Cerebellar cortex (tissue), 1 donor: ENCODE results near the gene LRP1B.
A peak's percentile ranks its signal among the peaks of the same experiment; 100 is the strongest.
"Not testable (repeated sequence)": the region's sequence is repeated elsewhere in the genome, so short reads cannot be mapped to it uniquely, and the experiment has no call there.

Experiments
- DNase-seq: peaks from one replicate; pipeline ENCODE4 v3.0.0-alpha.2; 2015; ENCODE audit warnings: low spot score

LRP1B gene

DNA sequence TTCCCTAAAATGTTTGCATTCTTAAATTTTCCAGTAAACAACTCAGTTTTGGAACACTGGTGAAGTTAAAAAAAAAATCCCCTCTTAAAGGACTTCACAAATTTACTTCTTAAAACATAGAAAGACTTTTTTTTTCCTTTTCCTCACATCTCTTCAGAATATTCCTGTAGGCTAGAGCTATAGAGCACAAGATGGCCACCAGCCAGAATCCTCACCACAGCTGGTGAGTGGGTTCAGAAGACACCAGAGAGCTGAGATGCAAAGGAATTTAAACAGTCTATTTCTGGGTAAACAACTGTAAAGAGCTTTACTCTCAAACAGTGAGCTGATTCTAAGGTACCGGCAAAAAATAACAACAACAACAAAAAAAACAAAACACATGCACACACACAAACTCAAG lies 252.8 kb downstream of the LRP1B start:
- DNase-seq: no peak

DNA sequence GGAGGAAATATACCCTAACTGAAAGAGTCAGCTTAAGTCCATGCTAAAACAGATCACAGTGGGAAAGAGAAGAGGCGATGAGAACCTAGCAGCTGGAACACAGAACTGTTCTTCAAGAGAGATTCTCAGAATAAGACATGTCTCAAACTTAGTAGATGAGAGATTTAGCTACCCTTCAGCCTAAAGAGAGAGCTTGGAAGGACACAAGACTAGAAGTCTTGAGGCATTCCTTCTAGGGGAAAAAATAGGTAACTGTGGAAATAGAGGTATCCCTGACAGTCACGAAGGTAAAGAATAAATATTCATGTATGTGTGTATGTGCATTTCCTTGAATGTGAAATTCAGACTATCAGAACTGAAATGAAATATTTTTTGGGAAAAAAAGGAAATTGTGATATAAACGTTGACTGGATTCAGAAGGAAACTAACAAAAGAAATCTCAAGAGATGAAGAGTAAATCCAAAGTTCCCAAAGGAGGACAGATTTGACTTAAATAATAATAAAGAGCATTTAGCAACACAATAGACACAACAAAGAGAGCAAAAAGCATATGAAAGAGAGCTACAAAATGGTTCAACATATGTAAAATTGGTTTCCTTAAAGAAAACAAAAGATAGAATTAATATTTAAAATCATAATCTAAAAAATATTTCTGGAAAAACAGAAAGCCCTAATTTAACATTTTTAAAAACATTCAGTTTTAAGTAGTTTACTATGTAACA lies 258.7 kb downstream of the LRP1B start:
- DNase-seq: no peak

DNA sequence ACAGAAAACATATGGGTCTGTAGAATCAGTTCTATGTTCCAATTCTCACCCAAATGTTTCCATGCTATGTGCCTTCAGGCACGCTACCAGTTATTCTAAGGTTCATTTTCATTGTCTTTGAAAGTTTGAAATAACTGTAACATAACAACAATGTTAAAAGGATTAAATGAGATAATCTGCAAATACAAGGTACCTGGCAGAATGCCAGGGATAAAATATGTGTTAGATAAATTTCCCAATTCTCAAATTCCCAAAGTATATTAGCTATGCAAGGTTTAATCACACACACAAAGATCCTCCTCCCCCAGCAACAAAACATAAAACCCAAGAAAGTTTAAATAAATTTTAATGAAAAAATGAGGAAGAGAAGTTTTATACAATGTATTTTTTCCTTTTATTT lies 261.2 kb downstream of the LRP1B start:
- DNase-seq: no peak

DNA sequence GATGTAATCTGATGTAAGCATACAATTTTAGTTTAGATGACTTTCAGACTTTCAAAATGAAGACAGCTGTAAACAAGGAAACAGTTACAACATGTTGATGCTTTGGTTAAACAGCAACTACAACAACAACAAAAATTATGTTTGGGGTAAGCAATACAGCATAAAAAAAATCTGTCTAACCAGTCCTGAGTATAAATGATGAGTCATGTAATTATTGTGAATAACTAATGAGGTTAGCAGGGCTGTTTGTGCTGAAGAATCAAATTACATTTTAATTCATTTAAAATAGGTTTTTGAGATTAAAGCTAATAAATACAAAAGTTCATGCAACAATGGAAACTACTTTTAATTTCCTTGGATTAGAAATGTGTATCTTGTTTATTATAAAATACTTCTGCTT lies 266.9 kb downstream of the LRP1B start:
- no peak for DNase-seq

DNA sequence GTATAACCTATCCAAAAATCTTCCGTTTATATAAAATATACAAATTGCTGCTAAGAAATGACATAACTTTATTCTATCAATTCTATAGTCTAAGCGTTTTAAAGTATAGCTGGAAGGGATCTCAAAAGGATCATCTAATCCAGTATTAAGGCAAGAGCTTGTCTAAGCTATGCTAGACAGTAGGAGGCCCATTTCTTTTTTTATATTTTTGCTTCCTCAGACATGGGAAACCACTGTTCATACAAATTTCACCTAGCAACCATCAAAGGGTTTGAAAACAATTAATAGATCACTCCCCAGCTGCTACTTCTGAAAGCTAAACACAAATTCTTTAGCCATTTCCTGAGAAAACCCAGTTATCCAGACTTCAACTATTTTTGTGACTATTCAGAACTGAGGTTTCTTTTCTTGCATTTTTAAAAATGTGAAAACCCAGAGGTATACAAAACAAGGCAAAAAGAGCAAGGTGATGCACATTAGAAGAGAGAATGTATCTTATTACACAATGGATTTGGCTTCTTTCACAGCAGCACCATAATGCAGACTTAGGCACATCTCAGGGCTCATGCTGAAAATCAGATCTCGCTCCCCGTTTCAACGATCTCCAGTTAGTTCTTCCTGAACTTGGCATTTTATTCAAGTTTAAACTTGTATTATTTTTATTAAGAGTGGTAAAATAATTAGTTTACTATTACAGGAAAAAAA lies 274.4 kb downstream of the LRP1B start:
- DNase-seq: no peak

DNA sequence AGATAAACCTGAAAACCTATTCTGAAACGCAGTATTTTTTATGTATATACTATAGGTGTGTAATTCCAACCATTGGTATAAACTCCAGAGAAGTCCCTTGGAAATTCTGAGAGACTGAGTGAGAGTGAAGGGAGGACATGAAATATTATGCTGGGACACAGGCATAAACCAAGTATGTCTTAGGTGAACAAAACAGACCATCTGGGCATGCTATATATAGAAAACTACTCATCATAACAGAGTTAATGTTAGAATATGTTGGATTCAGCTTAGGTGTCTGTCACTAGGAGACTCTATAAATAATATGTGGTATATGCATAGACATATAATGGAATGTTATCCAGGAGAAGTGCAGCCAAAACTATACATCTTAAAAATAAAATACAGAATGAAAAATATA lies 282.6 kb downstream of the LRP1B start:
- DNase-seq: peak; percentile 39

DNA sequence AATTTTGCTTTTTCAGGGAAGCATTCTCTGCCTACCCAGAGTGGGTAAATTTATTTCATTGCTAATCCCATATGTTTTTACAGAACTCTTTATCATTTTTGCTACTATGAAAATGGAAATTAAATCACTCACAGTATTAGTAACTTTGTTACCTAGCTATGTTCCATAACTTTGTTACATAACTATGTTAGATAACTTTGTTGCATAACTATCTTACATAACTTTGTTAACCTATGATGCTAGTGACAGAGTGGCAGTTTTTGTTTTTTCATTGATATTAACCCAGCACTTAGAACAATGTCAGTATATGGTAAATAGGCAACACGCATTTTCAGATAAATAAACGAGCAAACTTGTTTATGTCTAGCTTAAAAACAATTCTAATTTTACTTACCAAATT lies 286.6 kb downstream of the LRP1B start:
- no peak for DNase-seq

DNA sequence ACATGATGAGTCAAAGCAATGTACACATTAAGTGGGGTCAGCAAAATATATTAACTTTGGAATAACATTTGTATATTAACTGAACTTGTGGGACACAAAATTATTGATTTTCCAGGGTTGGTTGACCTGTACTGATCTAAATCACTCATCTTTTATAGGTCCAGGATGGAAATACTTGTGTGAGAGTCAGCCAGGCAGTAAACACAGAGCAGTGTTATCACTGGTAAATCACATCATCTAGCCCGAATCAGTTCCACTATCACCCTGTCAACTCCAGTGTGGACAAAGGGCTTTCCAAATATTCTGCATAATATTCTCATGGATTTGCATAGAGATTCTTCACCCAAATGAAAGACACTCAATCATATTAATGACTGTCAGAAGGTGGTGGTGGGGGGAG lies 295.7 kb downstream of the LRP1B start:
- DNase-seq: no peak

DNA sequence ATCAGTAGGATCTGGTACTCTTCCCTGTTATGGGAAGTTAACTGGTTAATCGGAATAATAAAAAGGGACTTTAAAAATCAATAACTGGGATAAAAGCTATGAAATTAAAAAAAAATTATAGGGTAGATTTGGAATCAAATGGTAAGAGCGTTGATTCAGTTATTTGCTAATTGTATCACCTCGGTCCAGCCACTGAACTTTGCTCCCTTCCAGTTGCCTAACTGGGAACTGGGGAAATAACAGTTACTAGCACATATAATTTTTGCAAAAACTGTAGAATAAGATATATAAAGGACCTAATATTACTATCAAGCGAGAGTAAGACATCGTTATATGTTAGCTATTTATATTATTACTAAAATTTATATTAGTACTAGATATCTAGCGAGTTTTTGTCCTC lies 302.1 kb downstream of the LRP1B start:
- no peak for DNase-seq

DNA sequence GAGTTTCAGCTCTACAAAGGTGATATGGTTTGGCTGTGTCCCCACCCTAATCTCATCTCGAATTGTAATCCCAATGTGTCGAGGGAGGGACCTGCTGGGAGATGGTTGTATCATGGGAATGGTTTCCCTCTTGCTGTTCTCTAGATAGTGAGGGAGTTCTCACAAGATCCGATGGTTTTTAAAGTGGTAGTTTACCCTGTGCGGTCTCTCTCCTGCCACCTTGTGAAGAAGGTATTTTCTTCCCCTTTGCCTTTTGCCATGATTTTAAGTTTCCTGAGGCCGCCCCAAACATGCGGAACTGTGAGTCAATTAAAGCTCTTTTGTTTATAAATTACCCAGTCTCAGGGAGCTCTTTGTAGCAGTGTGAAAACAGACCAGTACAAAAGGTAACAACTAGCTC lies 306.0 kb downstream of the LRP1B start:
- no peak for DNase-seq

DNA sequence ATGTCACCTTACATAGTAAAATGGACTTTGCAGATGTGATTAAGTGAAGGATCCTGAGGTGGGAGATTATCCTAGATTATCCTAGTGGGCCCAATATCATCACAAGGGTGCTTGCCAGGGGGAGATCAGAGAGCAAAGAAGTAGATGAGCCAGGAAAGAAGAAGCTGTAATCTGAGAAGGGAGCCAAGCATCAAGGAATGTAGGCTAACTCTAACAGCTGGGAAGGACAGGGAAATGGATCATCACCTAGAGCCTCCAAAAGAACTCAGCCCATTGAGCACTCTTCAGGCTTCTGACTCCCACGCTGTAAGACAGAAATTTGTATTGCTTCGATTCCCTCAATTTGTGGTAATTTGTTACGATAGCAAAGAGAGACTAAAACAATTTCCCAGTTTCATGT lies 309.9 kb downstream of the LRP1B start:
- DNase-seq: no peak

DNA sequence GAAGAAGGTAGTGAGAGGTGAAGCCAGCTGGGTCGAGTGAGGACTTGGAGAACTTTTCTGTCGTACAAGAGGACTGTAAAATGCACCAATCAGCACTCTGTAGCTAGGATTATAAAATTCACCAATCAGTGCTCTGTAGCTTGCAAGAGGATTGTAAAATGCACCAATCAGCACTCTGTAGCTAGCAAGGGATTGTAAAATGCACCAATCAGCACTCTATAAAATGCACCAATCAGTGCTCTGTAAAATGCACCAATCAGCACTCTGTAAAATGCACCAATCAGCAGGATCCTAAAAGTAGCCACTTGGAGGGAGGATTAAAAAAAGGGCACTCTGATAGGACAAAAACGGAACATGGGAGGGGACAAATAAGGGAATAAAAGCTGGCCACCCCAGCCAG lies 315.5 kb downstream of the LRP1B start:
- not testable (repeated sequence) for DNase-seq

DNA sequence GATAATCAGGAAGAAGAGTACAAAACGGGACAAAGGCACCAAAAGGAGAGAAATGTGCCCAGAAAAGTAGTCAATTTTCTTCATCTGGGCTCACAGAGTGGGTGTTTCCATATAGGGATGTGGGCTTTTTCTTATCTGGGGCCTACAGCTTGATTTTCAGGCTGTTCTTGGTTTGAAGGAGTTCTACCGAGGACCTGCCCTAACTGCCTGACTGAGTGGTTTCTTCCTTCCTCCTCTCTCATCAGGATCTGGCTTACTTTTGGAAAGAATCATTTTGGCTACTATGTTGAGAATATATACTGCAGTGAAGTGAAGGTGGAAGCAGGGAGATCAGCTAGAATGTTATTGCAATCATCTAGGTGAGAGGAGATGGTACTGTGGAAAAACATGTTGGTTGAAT lies 316.7 kb downstream of the LRP1B start:
- DNase-seq: no peak

DNA sequence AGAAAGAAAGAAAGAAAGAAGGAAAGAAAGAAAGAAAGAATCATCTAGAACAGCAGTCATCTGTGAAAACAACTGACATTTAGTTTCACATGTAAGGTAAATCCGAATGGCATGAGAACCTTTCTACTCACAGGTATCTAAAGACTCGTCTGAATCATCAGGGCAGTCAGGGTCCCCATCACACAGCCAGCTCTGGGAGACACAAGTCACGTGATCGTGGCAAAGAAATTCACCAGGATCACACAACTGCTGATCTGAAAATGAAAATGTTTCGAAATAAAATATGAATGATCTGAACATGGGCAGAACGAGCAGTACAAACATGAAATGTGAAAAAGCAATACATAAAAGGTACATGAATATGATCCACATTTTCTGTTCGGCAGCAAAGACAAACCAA lies 320.7 kb downstream of the LRP1B start:
- no peak for DNase-seq

DNA sequence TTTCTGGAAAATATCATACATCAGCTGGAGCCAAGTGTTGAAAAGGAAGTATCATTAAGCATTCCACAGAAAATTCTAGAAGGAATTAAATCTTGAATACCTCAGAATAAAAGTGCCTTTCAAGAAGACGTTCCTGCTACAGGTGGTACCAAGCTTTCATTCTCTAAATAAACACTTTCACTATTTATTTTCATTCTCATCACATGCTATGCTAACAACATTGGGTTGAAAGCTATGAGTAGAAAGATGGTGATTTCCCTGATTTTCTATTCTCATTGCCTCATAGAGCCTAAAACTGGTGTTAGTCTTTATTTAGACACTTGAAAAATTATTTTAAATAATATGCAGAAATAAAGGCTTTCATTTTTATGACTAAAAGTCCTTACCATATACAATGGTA lies 324.7 kb downstream of the LRP1B start:
- DNase-seq: no peak

DNA sequence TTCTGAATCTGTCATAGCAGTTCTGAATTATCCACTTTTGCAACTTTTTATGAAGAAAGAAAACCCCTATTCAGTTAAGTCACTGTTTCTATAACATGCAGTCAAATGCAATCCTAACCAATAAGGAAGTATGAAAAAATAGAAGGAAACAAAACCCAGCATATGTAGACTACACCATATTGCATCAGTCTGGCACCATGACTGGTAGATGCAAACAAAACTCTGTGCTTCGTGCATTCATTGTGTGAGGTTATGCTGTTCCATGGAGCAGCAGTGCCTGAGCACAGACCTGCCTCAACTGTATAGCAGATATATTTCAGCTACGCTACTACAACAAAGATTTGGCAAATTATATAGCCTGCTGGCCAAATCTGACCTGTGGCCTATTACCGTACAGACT lies 325.5 kb downstream of the LRP1B start:
- no peak for DNase-seq

DNA sequence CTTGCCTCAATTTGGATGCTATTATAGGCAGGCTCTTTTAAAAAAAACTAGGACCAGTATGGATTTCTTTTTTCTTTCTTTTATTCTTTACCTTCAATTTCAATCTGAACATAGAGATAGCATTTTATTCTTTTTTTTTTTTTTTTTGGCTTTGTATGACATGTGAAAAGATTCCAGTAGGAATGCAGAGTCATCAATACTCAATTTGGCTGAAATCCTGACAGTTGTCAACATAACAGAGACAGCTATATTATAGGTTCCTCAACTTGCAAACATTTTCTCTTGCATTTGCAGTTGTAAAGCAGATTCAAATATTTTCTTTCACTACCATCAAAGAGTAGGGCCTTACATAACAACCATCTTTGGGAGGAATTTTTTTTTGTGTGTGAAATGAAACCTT lies 334.4 kb downstream of the LRP1B start:
- no peak for DNase-seq

DNA sequence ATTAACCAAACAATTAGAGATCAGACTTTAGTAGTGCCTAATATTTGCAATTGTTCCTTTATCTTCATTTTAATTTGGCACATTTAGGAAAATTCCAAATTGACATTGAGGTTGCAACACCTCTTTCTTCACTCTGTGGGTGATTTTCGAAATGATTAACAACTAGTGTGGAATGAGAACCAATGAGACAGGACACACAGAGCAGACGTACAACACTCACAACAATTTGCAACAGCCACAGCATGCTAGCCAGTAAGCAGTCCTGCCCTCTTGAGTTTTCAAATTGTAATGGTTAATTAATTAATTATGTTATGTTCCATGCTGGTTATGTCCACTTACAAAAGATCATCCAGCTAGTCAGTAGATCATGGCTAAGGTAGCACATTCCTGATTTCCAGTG lies 339.3 kb downstream of the LRP1B start:
- DNase-seq: no peak

DNA sequence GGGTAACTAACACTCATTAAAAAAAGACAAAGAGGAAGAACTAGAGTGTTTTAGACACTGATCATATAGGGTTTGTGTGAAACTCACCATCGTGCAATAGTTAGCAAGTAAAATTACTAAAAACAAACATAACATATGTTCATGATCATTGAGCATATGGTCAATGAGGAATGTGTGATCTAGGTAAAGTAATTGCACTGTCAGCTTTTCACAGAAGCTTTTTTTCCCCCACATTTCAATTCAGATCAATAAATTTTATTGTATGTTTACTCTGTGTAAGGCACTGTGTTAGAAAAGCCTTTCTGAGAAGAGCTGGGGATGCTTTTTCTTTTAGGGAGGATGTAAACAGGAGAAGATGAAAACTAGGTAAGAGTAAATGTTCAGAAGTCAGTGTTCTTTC lies 348.2 kb downstream of the LRP1B start:
- no peak for DNase-seq

DNA sequence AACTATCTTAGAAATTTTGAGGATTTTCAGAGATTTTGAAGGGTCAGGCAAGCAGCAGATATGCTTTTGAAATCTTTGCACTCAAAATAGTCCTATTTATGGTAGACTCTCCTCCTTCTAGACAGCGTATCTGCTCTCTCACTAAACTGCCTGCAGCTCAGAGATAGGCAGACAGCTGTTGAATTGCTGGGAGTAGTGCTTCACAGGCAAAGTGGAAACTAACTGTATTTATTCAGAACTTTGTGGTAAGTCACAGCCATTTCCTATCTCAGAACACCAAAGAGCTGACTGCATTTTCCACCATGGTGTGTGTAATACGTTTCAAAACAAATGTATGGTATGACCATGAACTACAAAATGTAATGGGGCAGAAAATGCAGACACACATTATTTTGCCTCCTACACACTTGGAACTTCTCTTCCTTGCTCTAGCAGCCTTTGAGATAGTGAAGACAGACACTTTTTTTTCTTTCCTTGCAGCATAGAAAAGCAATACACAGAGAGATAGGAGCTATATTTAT lies 352.4 kb downstream of the LRP1B start:
- DNase-seq: no peak

DNA sequence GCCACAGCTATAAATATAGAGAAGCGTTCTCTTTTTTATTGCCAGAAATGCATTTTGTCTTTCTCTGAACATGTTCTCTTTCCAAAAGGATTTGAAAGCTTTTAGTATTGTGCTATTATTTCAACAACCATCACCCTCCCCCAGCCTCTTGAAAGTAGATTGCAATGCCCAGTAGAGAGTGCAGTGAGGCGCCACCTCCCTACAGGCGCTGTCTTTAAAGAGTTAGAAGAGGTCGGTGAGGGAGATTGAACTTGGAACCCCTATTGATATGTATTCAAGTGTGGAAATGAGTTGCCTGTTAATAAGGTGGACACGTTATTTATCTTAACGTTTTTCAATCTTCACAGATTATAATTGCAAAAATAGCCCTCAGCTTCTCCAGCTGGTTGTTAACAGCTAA lies 360.3 kb downstream of the LRP1B start:
- no peak for DNase-seq

DNA sequence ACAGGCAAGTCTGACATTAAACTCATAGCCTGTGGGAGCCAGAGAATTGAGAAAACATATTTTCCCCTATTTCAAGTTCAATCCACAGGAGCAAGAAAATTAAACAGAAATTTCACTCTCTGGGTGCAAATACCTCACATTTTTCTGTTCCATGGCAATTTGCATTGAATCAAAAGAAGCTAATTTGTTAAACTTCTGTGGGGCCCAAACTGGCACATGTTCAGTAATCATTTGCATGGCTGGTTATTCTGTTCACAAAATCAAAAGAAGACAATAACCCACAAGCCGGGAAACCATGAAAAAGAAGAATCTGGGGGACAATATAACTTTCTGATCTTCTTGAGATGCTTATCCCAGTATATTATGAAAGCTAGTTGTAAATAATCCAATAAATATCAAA lies 363.1 kb downstream of the LRP1B start:
- no peak for DNase-seq

DNA sequence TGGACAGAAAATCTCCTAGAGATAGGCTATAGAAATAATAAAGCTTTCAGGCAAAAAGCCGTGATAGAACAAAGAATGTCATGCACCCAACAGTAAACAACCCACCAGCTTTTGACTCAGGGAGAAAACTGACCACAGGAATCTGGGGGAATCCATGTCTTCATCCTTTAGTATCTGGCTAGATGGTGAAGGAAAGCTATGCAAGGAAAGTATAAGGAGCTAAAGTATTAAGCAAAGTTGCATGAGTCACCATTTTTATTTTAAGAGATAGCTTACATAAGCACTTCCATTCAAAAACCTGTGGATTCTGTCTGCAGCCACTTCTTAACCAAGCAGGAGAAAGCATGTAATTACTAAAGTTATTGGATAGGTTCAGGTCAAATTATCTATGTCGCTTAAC lies 363.8 kb downstream of the LRP1B start:
- no peak for DNase-seq

DNA sequence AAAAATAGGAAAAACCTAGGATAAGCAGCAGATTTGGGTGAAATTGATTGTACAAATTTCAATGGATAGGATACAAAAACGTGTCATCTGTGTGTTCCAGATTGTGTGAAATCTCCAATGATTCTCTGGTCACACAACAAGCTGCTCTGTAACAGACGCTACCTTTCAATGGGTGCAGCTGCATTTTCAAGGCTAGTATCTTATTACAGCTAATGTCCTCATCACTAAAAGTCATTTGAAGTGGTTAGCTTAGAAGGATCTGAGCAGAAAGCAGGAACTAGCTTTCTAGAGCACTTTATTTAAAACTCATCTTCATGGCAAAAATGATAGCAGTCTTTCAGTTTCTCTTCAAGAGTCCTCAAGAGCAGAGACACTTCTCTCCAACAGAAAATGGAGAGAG lies 364.6 kb downstream of the LRP1B start:
- DNase-seq: no peak
